Transverse colon (tissue), 4 donors: ENCODE data around the gene DPH1. TPM values are rescaled to one million over a fixed set of nuclear protein-coding genes. Genes with fewer than 3 reads are reported as not detected.

ENCODE experiments used
- DNase-seq: peaks from one replicate; pipeline ENCODE4 v3.0.0-alpha.2; 2019
- H3K27ac ChIP-seq, 4 donors: fragments of 200-600 bp; sonication (generic); 2 replicates each; pipeline ENCODE4 v1.5.1; 2016 to 2018; ENCODE audit warnings: inconsistent platforms in 4 of 4
- H3K27me3 ChIP-seq: fragments of 200-600 bp; sonication (generic); 2 replicates; pipeline ENCODE4 v1.5.1; 2017; ENCODE audit warnings: inconsistent platforms
- H3K36me3 ChIP-seq, 4 donors: fragments of 200-600 bp; sonication (generic); 2 replicates each; pipeline ENCODE4 v1.5.1; 2017 to 2019; ENCODE audit warnings: inconsistent platforms in 4 of 4
- H3K4me1 ChIP-seq, 4 donors: fragments of 200-600 bp; sonication (generic); 2 replicates each; pipeline ENCODE4 v1.5.1; 2017 to 2020; ENCODE audit warnings: inconsistent platforms in 4 of 4
- H3K4me3 ChIP-seq, 4 donors: fragments of 200-600 bp; sonication (generic); 1 replicate in 1 of 4; 2 replicates in 3 of 4; pipeline versions ENCODE4 v1.5.1 to v1.6.1; 2017 to 2019; ENCODE audit warnings: inconsistent platforms in 4 of 4
- H3K9me3 ChIP-seq, 2 donors: fragments of 200-600 bp; sonication (generic); 2 replicates each; pipeline ENCODE4 v1.5.1; 2017 to 2019; ENCODE audit warnings: inconsistent platforms in 2 of 2
- EP300 ChIP-seq: sonication (generic); formaldehyde crosslinking; IDR thresholded peaks from one replicate; pipeline ENCODE4 v1.6.1; 2017; ENCODE audit warnings: antibody characterized with exemption, low read depth
- POLR2A ChIP-seq: fragments of 450-650 bp; IDR thresholded peaks from one replicate; pipeline ENCODE4 v1.6.1; 2016; ENCODE audit warnings: antibody characterized with exemption, mild to moderate bottlenecking, moderate library complexity
- POLR2AphosphoS5 ChIP-seq, 3 donors: sonication (generic); formaldehyde crosslinking; IDR thresholded peaks; one replicate each; pipeline ENCODE4 v1.6.1; 2016; ENCODE audit warnings: antibody characterized with exemption in 3 of 3
- WGBS, 2 donors: methylation state at CpG; one replicate each; pipeline ENCODE4 v1.1.5; 2018; ENCODE audit warnings: low coverage in 1 of 2; 5-methylcytosine and 5-hydroxymethylcytosine counted together
- in situ Hi-C, 4 donors: fragments of 200-750 bp; cut with MboI; loops; one replicate each; pipeline versions ENCODE4 v1.15.0 to v1.15.1; 2017; ENCODE audit warnings: low sequenced_read_pairs in 3 of 4, low pct_ligation_motif_present in 1 of 4, low pct_unique_long_range_greater_than_20kb in 1 of 4
- intact Hi-C: fragments of 100-400 bp; cut with DNase I; formaldehyde crosslinking; loops from one replicate; pipeline ENCODE4 v1.15.1; 2023; ENCODE audit warnings: low total_unique reads
- total RNA-seq, 4 donors: library from RNA; depleted of rRNA; stranded (reverse); fragments of >200 nt; gene quantifications; one replicate each; pipeline ENCODE4 v1.1.0, GENCODE V29; 2016
- TF ChIP-seq, protein P1 (sequence below), 5 experiments: fragments of 200-600 bp in 3 of 5; fragments of 450-650 bp in 2 of 5; sonication (generic) in 3 of 5; IDR thresholded peaks; 1 replicate in 2 of 5; 2 replicates in 3 of 5; pipeline ENCODE4 v1.5.1; 2016 to 2017; ENCODE audit warnings: antibody characterized with exemption in 5 of 5, inconsistent platforms in 3 of 5, mild to moderate bottlenecking in 2 of 5, moderate library complexity in 1 of 5

The DPH1 gene
- total RNA-seq, 4 donors from 2014 or later, result 32.4 to 88.8 (median 58.9) TPM

DNA sequence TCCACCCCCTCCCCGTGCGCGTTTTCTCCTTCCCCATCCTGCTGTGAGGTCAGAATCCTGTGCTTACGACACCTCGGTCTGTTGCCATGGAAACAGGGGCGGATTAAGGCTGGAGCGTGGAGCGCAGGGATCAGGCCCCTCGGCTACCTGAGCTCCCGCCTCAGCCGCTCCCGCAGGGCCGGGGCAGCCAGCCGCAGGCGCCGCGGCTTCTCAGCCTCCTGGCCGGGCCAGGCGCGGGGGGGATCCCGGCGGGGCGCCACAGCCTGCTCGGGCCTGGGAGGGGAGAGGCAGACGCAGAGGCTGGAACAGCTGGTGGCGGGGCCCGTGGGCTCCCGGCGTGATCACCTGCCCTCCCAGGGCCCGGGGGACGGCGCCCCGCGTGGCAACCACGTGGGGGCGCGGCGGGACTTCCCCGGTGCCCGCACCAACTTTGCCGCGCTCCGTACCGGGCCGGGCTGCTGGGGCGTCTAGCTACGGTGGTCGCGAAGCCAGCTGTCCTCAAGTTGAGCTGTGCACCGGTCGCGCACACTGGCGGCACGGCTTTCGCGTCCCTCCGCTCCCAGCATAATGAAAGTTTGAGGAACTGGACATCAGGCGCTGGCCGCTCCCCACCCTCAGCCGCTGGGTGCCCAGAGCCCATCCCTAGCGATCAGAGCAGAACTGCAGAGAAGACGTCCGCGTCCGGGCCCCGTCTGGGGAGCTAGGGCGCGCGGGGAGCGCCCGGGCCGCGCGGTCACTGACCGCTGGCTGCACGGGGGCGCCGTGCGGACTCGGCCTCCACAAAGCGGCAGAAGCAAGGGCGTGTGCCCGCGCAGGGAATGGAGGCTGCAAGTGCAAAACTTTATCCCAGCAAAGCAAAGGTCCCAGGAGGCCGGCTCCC lies 6.0 kb upstream of the DPH1 start:
- no peak overlapping the region for H3K27ac ChIP-seq
- in situ Hi-C loops, result loop anchor here in 1 of 4 donors (10.0 kb wide), 1 partner anchor 119 kb away; no protein-coding TSS in a partner anchor
- H3K4me3 ChIP-seq, result peak overlapping the region; percentile 25 to 60 (median 39)
- WGBS, 2 donors, result 1% methylated on average over 38 of the region's 85 CpGs; no CpG with 5 or more reads in 1 of the 2 donors
- intact Hi-C loops, result no loop called here
- H3K36me3 ChIP-seq, result no peaks in the 10 kb centered on the region
- H3K27me3 ChIP-seq, result peaks cover 91% of the 10 kb centered on the region
- TF ChIP-seq EP300 (no peak), POLR2A (no peak), POLR2AphosphoS5 (IDR thresholded peaks at IDR 0.05) (no peak)
- TF ChIP-seq, protein P1, sequence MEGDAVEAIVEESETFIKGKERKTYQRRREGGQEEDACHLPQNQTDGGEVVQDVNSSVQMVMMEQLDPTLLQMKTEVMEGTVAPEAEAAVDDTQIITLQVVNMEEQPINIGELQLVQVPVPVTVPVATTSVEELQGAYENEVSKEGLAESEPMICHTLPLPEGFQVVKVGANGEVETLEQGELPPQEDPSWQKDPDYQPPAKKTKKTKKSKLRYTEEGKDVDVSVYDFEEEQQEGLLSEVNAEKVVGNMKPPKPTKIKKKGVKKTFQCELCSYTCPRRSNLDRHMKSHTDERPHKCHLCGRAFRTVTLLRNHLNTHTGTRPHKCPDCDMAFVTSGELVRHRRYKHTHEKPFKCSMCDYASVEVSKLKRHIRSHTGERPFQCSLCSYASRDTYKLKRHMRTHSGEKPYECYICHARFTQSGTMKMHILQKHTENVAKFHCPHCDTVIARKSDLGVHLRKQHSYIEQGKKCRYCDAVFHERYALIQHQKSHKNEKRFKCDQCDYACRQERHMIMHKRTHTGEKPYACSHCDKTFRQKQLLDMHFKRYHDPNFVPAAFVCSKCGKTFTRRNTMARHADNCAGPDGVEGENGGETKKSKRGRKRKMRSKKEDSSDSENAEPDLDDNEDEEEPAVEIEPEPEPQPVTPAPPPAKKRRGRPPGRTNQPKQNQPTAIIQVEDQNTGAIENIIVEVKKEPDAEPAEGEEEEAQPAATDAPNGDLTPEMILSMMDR (IDR thresholded peaks at IDR 0.05), result no peak
- peaks cover 18 to 28% (median 25%) of the 10 kb centered on the region in 4 donors for H3K4me1 ChIP-seq
- DNase-seq, result peak; percentile 43
- H3K9me3 ChIP-seq, result no peaks in the 10 kb centered on the region

DNA sequence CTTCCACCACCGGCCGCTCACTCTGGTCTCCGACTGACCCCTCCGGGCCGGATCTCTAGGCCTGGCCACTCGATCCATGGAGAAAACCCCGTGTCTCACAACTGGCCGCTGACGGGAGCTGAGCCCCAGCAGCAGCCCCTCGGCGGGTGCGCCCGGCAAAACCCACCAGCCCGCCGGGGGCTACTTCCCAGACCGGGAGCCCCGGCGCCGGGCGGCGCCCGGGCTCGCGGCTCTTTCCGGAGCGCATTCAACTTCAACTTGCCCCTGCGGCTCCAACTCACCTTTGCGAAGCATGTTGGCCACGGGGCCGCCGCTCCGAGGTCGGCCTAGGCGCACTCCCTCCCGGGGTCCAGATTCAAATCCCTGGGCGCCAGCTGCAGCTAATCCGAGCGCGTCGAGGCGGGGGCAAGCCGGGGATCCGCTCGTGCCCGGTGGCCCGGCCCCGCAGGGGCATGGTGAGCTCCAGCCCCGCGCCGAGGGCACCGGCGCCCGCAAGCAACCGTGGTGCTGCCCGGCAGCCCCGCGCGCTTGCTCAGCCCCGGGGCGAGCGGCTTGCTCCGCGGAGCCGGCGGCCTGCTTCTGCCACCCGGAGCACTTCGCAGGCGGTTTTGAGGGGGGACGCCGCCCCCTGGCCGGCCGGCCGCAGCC lies 5.3 kb upstream of the DPH1 start:
- WGBS, 2 donors, result 1% methylated on average over 46 of the region's 73 CpGs; no CpG with 5 or more reads in 1 of the 2 donors
- H3K4me3 ChIP-seq, result peak overlapping the region; percentile 25 to 60 (median 39)
- TF ChIP-seq POLR2A (no peak), POLR2AphosphoS5 (IDR thresholded peaks at IDR 0.05) (no peak)
- TF ChIP-seq, protein P1 (IDR thresholded peaks at IDR 0.05), result no peak
- peak overlapping the region in 1 of 4 donors; percentile 16 for H3K27ac ChIP-seq
- in situ Hi-C loops (loop anchor here in 3 of 4 donors (10.0 to 25.0 kb wide), 4 partner anchors 120 to 362 kb away; partner anchors contain the start of genes PRPF8 (in 1 of the 3), TLCD2 (in 1 of the 3) and WDR81 (in 1 of the 3)), intact Hi-C loops (no loop called here)
- H3K36me3 ChIP-seq, result no peaks in the 10 kb centered on the region
- no peaks in the 10 kb centered on the region for H3K9me3 ChIP-seq
- H3K27me3 ChIP-seq, result peaks cover 89% of the 10 kb centered on the region
- peaks cover 18 to 31% (median 28%) of the 10 kb centered on the region in 4 donors for H3K4me1 ChIP-seq
- no peak for DNase-seq

DNA sequence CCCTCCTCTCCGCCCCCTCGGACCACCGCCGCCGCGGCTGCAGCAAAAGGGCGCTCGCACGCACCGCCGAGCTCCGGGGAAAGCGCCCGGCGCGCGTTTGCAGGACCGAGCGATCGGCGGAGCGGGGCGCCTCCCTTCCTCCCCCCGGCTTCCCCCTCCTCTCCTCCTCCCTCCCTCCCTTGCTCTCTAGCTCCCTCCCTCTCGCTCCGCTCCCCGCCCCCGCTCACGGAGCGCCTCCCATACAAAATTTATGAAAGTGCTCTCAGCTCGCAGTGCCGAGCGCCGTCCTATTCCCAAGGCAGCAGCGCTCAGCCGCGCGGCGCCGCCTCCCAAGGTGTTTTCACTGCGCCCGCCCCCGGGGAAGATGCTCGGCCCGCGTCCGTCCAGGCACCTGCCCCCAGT lies 4.7 kb upstream of the DPH1 start, which contains the start of gene RTN4RL1:
Gene RTN4RL1, minus strand, starts transcription at position 115 of the 402 bp plus-strand sequence. CDS start 469 bp downstream, outside the sequence.
- Histone ChIP-seq H3K9me3 (no peaks in the 10 kb centered on the region), H3K4me3 (peak within 1 kb of the TSS; percentile 25 to 60 (median 39)), H3K27ac (peak within 1 kb of the TSS in 1 of 4 donors; percentile 16), H3K36me3 (no peaks in the 10 kb centered on the region), H3K4me1 (peaks cover 18 to 32% (median 29%) of the 10 kb centered on the region in 4 donors), H3K27me3 (peaks cover 84% of the 10 kb centered on the region)
- WGBS, 2 donors, result 0% methylated on average over 28 of the region's 47 CpGs; no CpG with 5 or more reads in 1 of the 2 donors
- intact Hi-C loops (no loop called here), in situ Hi-C loops (loop anchor here in 3 of 4 donors (10.0 to 25.0 kb wide), 4 partner anchors 120 to 363 kb away; partner anchors contain the start of genes PRPF8 (in 1 of the 3), TLCD2 (in 1 of the 3) and WDR81 (in 1 of the 3))
- DNase-seq, result peak; percentile 71
- TF ChIP-seq, protein P1 (IDR thresholded peaks at IDR 0.05), result no peak
- TF ChIP-seq POLR2AphosphoS5 (IDR thresholded peaks at IDR 0.05) (no peak), POLR2A (no peak), EP300 (no peak)
